GM18526 (cell line): ENCODE results near the gene BLACAT1.

Source experiments
- POLR2A ChIP-seq: IDR thresholded peaks from 3 replicates; pipeline ENCODE4 v1.6.1; 2011; ENCODE audit not compliant: insufficient read length; ENCODE audit errors: extremely low read depth

Gene BLACAT1

DNA sequence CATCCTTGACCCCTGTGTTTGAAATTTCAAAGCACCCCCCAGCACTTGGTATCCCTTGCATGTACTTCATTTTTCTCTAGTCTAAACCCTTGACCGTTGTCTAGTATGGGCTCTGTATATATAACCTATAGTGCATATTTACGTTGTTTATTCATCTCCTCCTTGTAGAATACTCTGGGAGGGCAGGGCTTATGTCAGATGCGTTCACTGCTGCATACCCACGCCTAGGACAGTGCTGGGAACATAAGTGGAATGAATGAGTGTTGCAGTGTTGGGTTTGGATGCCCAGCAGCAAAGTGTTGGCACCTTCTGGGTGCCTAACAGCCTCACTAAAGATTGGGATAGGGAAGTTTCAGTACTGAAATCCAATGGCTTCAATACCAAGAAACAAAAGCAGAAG is 17.6 kb upstream of the BLACAT1 start:
- no peak for TF ChIP-seq POLR2A

DNA sequence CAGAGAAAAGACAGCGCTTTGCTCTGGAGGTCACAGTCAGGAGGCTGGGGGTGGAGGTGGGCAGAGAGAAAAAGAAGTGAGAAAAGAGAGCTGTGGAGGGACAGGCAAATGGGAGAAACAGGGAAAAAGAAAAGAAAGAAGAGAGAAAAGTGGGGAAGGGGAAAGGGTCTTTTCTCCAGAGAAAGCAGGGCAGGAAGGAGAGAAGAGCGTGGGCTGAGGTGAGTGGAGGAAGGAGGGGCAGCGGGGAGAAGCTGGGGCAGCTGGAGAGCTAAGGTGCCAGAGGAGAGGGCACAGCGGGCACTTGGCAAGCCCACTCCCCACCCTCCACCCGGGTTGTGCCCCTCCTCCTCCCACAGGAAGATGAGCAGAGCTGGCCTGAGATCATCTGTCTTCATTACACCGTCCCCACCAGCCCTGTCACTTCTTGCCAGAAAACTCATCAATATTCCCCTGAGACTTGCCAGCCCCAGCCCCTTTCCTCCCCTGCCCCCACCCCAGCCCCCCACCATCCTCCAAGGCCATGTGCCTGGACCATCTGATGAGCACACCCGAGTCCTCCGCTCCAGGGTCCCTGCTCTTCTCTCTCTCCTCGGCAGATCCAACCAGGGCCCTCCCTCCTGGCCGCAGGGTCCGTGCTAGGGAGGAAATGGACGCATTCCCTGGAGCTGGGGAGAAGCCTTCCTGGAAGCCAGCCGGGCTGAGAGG is 17.0 kb upstream of the BLACAT1 start:
- no peak for TF ChIP-seq POLR2A

DNA sequence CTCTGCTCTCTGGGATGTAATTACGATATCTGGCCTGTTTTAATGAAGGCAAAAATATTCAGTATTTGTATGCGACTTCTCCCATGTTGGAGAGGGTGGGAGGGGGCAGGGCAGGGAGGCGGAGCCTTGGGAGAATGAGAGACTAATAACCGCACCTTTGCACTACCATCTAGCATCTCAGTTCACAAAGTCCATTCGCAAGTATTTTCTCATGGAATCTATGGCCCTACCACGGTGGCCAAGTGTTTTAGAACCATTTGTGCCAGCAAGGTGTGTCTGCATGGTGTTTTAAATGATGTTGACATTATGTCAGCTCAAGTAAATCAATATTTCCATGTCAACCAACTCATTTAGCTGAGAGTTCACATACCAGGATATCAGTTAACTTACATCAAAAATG is 14.3 kb upstream of the BLACAT1 start:
- no peak for TF ChIP-seq POLR2A

DNA sequence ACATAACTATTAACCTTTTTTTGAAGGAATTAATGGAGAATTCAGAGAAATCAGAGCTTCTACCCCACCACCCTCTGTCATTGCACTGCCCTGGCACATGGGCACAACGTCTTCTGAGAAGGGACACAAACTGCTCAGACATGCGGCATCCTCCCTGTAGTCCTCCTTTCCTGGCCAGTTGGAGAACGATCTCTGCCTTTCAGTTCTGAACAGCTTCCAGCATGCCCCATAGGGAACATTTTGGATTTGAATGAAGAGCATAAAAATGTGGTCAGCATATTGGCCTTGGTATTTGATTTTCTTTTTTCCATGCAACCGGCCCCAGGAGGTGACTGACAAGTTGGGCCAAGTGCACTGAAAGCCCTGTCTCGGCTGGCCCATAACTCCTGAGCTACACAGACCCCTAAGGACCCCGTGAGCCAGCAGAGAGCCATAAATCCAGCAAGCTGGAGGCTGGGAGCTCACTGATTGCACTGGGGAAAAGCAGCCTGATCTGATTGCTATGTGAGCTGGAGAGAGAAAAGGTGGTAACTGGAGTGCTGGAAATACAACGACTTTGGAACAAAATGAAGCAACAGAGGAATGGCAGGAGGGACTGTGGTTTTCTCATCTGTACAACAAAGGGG is 10.9 kb upstream of the BLACAT1 start:
- no peak for TF ChIP-seq POLR2A

DNA sequence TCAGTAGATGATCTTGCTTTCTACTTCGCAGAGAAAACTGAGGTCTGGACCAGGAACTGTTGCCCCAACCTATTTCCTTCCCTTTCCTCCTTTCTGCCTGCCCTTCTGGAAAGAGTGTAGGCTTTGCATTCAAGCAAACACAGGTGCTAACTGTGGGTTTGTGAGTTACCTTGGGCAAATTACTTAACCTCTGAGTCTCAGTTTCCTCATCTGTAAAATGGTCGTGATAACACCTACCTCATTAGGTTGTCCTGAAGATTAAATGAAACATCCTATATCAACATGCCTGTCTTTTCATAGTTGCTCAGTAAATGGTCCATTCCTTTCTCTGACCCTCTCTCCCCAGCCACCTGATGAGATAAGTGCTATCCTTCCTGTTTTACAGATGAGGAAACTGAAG is 9.5 kb upstream of the BLACAT1 start:
- TF ChIP-seq POLR2A, result no peak

DNA sequence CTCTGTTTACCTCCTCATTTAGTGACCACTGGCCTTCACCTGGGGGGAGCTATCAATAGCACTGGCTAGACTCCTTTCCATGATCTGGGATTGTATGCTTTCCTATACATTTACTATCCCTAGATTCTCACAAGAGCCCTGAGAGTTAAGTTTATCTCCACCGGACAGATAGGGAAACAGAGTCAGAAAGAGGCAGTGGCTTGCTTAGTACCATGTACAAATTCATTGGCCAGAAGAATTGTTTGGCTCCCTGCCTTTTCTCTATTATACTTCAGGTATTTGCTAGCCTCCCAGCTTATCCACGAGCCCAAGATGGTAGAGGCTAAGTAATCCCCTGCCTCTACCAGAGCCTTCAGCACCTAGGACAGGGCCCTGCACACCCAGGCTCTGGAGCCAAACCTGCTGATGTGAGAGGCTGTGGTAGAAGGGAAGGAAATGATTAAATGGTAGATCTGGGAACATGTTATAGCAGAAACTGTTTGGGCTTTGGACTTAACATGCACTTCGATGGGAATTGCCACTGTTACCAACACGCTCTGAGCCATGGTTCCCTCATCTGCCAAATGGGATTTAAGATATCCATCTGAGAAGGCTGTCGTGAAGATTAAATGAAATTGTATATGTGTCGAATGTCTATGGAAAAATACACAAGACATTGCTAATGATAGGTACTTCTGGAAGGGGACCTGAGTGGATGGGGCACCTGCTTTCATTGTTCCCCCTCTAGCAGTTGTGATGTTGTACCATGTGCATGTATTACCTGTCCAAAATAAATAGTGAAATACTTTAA is 3.1 kb upstream of the BLACAT1 start:
- no peak for TF ChIP-seq POLR2A

DNA sequence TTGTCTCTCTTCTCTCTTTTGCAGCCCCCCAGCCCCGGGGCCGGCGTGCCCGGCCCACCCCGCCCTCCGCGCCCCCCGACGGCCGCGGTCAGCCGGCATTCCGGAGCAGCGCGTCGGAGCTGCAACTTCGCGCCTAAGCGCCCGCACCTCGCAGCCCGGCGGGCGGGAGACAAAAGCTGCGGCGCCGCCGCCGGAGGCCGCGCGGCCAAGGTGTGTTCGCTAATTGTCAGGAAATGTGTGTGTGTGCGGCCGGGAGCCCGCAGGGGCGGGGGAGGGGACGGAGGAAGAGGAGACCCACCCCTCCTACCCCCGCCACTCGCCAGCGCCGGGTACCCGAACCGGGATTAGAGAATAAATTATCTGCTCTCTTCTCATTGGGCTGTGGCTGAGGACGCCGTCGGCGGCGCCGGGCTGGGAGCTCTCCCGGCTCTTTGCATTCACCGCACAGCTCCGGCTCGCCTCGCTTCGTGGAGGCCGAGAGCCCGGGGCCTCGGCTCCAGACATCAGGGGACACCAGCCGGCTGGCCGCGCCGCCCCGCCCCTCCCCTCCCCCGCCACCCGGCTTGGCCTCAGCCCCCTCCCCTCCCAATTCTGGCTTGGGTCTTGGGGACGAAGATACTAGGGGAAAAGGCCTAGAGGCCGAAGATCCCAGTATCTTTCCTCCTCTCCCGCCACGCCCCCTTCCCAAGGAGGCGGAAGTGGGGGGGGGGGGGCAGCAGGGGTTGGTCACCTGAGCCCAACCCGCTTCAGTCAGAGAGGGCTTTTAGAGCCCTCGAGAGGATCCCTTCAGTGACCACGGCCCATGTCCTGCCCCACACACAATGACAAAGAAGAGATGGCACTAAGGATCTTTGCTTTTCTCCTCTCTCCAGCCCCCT is 1.3 kb upstream of the BLACAT1 start:
- no peak for TF ChIP-seq POLR2A

DNA sequence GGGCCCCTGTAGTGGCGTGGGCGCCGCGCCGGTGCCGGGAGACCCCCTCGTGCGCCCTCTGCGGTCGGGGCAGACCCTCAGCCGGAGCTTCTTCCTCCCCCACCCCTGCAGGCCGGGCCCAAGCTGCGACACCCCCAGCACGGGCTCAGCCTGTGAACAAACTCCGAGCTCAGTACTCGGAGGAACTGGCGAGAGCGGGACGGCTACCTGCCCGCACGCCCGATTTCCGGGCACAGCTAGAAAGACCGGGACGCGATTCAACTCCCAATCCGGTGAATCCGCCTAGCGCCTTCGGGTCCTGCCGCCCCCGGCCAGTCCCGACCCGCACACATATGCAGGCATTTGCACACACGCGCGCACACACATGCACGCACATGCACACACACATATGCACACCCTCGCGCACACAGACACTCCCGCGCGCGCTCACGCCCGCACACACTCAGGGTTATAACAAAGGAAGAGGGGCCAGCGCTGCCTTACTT is 580 bp upstream of the BLACAT1 start:
- TF ChIP-seq POLR2A, result no peak

DNA sequence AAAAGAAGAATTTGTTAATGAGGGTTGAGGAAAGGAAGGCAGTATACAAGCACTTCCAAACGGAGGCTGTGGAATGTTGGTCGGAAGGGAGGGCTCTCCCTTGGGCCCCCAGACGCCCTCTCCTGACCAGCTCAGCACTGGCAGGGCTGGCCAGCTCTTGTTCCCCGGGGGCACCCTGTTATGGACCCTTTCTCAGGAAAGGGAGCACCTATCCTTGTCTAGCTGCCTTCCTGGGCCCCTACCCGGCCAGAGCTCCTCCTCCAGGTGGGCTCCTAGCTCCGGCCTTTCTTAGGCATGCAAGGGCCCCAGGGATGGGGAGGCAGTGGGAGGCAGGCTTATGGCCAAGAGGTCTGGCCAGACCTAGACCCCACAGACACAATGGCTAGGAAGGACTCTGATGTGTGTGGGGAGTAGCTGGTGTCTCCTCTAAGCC is 926 bp downstream of the BLACAT1 start:
- TF ChIP-seq POLR2A, result no peak

DNA sequence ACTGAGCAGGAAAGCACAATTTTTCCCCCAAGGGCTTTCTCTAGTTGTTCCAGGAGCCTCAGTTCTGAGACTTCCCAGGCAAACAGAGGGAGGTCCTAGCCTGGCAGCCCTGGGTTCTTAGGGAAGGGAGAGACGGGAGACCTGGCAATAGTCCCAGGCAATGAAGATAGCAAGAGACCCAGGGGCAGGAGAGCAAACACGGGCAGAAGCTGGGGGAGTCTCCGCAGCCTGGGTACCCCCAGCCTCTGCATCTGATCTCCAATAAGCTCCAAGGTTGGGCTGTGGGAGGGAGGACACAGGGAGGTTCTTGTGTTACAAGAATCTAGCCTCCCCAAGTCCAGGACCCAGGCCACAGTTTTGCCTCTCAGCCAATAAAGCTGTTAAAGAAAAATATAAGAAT is 2.4 kb downstream of the BLACAT1 start:
- no peak for TF ChIP-seq POLR2A

DNA sequence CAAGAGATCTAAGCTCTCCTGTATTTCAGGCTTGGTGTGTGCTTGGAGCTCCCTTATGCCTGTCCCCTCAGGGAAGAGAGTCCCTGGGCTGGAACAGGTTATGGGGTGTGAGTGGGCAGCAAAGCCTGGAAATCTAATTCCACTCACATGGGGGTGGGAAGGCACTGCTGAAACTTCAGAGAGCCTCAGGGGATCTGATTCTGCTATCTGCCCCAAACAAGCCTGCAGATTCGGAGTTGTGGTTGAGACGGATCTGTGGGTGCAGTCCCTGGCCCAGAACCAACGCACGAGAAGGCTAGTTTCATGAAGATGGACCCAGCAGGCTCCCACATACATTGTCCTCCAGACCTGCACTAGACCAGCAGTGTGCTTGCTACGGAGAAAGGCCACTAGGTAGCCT is 2.9 kb downstream of the BLACAT1 start:
- no peak for TF ChIP-seq POLR2A

DNA sequence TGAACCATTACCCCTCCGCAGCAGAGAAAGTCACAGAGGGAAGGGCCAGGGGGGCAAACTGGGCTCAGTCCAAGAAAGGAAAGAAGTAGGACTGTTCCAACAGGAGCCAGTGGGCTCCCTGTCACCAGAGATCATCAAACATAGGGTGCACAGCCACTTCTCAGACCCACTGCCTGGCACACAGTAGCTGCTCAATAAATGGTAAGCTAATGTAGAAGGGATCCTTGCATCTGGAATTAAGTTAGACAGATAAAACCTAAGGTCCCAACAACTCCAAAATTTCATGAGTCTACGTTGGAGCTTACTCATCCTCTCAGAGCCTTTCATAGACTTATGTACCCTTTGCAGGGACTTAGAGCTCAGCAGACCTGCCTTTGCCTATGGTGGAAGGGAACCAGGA is 3.5 kb downstream of the BLACAT1 start:
- TF ChIP-seq POLR2A, result no peak

DNA sequence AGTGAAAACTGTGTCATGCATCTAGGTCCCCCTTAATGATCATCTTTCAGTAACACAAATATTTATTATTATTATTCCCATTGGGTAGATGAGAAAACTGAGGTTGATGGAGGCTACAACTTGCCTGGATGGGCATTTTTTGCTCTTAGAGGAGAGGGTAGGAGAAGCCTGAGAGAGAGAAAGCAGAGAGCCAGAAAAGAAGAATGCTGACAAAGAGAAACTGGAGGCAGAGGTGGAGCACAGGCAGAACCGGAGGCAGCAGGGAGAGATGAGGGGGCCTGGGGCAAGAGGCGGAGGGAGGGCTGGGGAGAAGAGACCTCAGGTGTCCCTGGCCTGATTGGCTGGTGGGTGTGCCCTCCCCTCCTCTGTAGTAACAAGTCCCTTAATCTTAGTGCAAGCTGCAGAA is 4.1 kb downstream of the BLACAT1 start:
- TF ChIP-seq POLR2A, result no peak

DNA sequence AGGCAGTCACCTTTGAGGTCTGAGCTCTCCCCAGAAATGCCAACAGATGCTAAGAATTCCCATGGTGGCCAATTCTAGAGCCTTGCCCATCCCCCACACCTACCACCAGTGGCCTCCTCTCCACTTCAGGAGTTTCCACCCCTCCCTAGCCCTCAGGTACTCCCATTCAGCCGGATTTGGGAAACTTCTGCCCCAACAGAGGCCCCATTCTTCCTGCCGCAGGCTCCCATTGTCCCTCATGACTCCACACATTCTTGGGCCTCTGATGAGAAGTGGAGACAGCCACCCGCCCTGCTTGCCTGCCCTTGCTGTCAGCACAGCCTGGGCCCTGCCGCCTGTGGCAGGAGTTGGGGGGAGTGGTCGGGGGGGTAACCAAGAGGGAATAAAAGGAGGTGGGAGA is 4.6 kb downstream of the BLACAT1 start:
- TF ChIP-seq POLR2A, result no peak

DNA sequence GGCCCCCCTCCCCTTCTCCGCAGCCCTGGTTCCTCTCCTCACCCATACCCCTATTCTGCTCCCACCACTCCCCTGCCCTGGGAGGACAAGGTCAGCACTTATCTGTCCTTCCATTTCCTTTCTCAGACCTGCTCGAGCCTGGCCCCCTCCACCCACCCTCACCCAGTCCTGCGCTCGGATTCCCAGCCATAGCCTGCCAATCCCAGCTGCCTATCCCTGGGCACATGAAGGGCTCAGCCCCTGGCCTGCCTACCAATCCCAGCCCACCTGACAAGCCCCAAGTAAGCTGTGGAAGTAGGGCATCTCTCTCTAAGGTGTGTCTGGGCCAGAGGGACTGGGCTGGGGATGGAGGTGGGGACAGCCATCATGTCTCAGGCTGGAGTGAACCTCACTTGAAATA is 5.4 kb downstream of the BLACAT1 start:
- no peak for TF ChIP-seq POLR2A
